Raji (cell line): Measurements from ENCODE around the gene TTLL11.

ENCODE experiments used
- POLR2A ChIP-seq: IDR thresholded peaks from 2 replicates; pipeline ENCODE4 v1.6.1; 2011; ENCODE audit warnings: low read depth, low read length, control low read depth; ENCODE audit not compliant: insufficient read depth

Gene TTLL11

DNA sequence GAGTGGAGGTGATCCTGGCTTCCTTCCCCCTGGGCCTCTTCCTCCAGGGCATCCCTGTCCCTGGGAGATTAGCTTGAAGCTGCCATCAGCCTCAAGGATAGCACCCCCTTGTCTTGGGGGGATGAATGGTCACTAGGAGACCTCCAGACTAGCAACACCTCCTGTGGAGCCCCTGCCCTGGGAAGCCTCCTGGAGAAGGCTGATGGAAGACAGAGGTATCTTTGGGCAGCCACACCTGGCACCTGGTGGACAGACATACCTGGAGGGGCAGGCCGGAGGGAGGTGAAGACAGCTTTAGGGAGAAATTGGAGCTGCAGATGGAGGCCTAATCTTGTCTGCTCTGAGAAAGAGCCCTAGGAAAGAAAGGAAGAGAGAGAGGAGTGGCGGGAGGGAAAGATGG, 9.0 kb upstream of the TTLL11 start:
- TF ChIP-seq POLR2A, result no peak

DNA sequence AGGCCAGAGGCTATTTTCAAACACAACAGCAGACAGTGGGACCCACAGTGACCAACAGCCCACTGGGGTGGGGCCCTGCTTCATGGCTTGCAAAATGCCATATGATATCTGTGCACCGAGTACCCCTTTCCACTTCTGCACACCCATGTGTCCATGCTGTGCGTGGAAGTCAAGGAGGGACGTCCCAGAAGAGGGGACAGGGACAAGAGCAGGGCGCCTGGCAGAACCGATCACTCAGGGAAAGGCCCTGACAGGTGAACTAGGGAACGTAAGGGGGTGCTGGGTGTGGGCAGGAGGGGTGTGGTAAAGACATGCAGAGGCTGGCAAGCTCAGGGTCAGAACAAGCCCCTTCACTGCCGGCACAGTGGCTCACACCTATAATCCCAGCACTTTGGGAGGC, 7.6 kb upstream of the TTLL11 start:
- TF ChIP-seq POLR2A, result no peak

DNA sequence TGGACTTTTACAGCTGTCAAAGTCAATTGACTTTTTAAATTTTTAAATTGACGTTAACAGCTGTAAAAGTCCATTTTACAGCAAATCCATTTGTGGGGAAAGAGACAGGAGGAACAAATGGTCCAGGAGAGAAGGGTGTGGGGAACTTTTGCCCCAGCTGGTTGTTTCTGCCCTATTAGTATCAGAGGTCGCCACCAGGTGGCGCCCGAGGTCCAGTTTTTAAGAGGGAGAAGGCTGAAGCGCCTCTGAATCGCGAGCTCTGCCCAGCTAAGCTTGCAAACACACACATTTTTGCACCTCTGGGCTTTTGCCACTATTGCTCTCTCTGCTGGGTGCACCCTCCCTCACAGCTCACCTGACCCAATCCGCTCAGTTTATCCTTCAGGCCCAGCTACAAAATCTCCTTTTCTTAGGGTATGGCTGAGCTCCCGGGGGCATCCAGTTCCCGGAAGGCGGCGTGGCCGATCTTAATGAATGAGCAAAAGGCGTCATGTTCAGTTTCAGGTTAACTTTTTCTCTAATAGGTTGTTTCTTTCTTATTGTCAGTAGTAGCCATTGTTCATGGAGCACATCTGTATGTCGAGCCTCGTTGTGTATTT, 6.3 kb upstream of the TTLL11 start:
- no peak for TF ChIP-seq POLR2A

DNA sequence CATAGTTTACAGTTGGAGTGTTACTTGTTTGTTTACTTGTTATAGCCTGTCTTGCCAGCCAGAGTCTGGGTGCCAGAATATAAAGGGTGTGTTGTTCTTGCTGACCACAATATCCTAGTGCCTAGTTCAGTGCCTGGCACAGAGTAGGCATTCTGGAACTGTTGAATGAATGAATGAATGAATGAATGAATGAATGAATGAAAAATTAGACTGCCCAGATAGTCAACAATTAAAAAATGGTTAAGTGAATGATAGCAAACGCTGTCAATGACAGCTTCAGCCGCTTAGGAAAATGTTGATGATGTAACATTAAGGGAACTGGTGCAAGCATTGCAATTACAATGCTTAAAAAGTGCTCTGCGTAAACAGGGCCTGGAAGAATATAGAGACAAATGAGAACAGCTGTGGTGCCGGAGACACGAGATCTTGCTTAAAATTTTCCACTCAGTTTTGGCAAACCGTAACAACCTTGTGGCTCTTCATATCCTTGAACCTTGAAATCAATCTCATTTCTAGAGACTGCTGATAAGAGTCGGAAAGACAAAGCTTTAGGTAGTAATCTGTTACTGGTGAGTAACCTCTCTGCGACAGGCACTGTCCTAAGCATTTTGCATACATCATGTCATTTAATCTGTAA, 4.7 kb upstream of the TTLL11 start:
- TF ChIP-seq POLR2A, result no peak

DNA sequence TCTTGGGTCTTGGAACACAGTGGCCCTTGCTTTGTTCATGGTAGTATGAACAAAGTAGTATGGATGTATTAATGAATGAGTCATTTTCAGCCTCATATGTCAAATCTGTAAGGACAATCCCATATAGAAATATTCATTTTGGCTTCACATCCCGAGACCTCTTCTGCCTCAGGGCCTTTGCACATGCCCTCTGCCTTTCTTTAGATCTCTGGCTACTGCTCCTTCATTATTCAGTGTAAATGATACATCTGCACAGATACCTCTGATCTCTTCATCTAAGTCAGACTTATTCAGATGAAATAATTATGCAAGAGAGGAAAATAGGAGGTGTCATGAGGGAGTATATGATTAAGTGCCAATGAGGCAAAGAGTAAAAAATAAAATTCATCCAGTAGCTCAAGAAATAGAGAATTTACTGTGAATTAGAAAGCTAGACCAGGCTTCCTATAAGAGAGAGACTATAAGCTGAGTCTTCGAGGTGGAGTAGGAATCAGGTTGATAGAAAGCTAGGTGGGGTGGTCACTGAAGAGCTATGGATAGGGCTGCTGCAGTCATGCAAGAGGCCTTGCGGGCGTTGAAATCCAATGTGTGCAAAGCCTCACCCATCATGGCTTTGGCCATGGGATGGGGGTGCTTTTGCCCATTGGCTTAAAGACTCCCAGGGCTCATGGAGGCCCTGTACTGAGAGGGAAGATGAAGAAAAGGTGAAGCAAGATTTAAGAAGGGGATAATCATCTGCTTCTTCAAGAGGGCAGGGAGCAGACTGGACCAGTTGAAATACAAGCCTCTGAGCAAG, 3.7 kb upstream of the TTLL11 start:
- no peak for TF ChIP-seq POLR2A

DNA sequence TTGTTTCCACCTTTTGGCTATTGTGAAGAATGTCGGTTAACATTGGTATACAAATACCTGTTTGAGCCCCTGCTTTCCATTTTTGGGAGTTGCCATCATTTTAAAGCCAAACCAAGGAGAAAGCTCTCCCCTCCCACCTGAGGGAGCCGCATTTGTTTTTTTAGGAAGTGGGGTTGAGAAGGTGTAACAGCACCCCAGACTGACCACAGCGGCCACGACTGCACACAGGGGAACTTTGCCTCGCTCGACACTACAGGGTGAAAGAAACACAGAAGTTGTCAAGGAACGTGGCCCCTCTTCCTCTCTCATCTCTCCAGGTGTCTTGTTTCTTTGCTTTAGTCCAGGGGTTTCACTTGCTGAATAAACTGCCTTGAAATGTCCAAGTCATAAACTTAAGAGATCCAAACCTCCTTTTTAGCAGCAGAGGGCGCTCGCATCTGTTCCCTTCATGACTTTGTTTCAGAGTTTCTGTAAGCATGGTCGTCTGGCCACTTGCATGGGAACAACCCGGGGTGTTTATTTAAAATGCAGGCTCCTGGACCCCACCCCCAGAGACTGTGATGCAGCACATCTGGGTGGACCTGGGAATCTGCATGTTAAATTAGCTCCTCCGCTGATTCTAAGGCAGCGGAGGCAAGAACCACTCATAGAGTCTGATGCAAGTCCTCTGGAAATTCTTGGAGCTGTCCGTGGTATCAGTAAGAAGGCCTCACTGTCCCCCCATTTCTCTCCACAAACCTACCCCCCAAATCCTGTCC, 2.1 kb upstream of the TTLL11 start:
- no peak for TF ChIP-seq POLR2A

DNA sequence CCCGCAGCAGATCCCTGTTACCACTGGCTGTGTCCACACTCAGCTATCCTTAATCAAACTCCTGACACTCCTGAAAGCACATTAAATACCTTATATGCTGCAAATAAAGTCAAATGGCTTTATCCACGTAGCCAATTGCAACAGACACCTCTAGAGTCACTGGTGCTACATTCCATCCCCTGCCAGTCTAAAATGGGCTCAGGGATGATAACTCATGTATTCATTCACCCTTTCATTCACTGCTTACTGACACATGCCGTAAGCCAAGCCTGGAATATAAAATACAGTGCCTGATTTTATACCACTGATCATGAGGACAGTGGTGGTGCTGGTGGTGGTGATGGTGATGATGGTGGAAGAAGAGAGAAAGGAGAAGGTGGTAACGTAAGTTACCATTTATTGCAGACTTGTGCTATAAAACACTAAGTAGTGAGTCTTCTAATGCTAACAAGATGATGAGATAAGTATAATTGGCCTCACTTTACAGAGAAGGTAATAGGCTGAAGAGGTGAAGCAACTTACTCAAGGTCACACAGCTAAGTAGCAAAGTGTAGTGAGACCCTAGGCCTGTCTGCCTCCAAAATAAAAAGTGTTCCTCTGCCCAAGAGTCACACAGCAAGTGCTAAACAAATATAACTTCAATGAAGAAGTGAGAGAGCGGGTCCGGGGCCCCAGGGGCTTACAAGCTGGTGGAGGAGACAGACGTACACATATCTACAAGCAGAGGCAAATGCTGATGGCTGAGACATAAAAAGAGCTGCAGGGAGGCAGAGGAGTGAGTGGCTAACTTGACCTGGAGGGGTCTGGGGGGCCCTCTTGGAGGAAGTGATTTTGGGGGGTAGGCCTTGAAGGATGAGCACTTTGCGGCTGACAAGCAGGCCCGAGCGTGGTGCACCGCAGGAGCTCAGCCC, 1.2 kb downstream of the TTLL11 start:
- no peak for TF ChIP-seq POLR2A

DNA sequence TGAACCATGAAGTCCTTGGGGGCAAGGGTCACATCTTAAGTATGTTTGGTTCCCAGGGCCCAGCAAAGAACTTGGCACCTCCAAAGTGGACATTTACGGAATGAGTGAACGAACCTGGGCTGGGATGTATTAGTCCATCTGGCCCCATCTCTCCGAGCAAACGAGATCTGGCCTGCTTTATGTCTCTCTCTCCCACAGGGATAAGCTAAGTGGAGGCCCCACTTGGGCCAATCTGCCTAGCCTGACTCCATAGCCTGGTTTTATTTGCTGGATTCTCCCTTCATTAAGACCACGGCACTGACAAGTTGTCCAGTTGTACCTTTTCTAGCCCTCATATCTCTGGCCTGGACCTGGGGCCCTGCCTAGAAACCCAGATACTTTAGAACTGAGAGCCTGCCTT, 2.1 kb downstream of the TTLL11 start:
- no peak for TF ChIP-seq POLR2A

DNA sequence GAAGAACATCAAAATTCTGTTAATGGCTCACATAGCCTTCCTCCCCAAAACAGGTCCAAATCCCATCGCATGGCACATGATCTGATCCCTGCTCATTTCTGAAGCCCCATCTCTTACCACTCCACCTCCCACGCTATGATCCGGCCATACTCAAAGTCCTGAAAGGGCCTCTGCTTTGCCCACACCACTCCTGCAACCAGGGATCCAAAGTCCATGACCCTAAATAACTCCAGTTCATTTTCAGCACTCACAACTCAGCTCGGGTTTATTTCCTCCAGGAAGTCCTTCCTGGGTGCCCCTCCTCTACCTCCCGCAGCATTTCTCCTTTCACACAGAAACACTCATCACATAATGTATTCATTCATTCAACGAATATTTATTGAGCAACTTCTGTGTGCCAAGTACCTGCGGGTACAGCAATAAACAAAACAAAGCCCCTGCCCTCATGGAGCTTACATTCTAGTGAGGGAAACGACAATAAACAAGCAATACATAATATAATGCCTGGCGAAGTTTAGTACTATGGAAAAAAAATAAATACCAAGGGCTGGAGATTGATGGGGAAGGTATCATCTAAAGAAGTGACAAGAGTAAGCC, 2.7 kb downstream of the TTLL11 start:
- no peak for TF ChIP-seq POLR2A

DNA sequence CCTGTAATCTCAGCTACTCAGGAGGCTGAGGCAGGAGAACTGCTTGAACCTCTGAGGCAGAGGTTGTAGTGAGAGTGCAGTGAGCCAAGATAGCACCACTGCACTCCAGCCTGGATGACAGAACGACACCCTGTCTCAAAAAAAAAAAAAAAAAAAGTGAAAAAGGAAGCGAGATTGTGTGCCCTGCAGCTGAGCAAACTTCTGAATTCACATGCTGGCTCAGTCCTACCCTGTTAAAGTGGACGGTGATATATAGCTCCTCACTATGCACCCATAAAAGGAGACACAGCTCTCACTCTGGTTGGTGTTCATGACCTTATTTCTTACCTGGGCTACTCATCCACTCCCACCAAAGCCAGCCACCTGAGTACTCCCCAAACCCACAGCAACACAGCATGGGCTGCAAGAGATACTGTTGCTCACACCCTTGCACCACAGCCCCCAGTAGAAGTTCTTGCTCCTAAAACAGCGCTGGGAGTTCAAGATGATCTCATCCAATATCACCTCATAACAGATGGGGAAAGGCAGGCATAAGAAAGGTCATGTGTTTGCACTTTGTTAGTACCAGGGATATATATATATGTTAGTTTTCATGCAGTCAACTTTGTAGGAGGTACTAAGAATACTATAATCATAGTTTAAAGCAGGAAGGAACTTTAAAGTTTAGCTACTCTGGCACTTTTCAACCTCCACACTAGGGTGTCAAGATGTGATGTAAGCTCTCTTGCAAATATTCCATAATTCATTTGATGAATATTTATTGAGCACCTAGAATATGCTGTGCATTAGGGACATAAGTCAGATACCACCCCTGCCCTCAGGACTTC, 4.0 kb downstream of the TTLL11 start:
- TF ChIP-seq POLR2A, result no peak

DNA sequence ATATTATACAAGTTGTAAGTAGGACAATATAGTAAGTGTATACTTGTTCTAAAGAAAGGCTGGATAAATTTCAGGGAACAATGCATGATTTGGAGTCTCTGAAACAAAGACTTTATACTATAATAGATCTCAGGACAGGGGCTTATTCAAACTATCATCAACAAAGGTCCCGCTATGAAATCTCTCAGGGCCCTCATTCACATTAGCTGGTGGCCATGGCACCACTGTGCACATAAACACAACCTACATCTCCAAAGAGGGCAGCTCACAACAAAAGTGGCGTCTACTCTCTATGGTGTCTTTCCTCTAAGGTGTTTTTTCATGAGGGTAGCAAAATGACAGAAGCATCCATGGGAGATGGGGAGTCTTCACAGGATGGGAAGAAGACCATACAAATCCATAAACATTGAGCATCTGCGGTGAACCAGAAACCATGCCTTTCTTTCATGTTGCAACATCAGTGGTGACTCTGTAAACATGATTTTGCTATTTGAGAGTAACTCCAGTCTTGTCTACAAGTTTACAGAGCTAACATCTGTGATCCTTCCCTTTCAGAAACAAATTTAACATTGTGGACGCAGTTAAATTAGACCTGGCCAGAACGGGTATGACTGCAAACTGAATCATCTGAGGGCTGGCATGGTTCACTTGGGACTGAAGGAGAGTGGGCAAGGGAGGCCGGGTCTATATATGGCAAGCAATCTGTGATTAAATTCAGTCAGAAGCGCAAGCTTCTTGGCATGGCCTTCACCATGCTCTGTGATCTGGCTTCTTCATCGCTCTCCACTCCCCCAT, 5.5 kb downstream of the TTLL11 start:
- no peak for TF ChIP-seq POLR2A

DNA sequence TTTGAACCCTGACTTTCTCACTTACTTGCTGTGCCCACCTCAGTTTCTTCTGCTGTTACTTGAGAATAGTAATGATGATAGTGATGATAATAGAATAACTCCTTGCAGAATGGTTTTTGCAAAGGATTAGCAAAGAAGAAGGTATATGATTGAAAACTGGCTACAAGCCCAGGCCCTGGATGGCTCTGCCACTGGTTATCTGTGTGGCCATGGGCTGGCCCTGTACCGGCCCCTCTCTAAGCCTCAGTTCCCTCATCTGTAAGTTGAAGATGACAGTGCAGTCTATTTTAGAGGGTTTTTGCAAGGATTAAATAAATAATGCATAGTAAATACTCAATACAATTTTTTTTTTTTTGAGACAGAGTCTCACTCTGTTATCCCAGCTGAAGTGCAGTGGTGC, 6.2 kb downstream of the TTLL11 start:
- TF ChIP-seq POLR2A, result no peak

DNA sequence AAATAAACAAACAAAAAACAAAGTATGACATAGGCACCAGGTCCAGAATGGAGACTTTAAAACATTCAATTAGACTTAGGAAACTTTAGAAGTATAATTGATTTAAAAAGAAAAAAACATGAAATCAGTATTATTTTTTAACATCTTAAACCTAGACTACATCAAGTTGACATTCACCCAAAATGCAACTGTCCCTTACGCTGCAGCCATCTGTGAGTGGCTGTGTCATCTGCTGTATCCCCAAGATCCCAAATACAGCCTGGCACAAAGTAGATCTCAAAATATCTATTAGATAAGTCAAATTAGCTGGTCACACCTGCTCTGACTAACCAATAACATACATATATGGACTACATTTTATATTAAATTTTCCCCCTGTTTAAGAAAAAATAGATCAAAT, 7.8 kb downstream of the TTLL11 start:
- no peak for TF ChIP-seq POLR2A
